HG03280 (cell line): ENCODE measurements around the gene LMO7.
A peak's percentile ranks its signal among the peaks of the same experiment; 100 is the strongest.
"Not testable (repeated sequence)": the region's sequence is repeated elsewhere in the genome, so short reads cannot be mapped to it uniquely, and the experiment has no call there.

ENCODE experiments used
- ATAC-seq: cut with Tn5 transposase; IDR thresholded peaks from one replicate; pipeline ENCODE4 v1.9.1; 2021; ENCODE audit warnings: mild to moderate bottlenecking, moderate library complexity; ENCODE audit not compliant: unreplicated experiment

The LMO7 gene

DNA sequence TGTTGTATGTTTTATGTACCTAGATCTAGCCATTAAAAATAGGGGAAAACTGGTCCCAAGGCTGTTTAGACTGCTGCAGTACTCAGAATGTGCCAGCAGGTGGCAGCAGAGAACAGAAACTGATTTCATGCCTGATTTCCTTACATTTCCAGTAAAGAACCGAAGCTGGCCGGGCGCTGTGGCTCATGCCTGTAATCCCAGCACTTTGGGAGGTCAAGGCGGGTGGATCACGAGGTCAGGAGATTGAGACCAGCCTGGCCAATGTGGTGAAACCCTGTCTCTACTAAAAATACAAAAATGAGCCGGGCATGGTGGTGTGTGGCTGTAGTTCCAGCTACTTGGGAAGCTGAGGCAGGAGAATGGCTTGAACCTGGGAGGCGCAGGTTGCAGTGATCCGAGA, 59.8 kb downstream of the LMO7 start:
- peak; percentile 72 for ATAC-seq

DNA sequence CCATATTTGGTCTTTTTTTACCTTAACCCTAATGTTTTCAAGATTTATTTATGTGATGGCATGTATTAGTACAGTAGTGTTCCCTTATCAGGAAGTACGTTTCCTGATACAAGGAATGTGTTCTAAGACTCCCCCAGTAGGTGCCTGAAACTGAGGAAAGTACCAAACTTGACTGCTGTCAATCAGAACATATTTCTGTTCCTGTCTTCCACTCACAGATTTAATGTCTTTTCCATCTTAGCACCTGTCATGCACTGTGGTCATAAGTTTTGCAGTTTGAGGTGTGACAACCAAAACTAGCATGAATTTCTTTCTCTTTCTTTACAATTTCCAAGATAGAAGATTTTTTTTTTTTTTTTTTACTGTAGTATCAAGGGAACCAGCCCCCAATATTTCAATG, 62.9 kb downstream of the LMO7 start:
- ATAC-seq: no peak

DNA sequence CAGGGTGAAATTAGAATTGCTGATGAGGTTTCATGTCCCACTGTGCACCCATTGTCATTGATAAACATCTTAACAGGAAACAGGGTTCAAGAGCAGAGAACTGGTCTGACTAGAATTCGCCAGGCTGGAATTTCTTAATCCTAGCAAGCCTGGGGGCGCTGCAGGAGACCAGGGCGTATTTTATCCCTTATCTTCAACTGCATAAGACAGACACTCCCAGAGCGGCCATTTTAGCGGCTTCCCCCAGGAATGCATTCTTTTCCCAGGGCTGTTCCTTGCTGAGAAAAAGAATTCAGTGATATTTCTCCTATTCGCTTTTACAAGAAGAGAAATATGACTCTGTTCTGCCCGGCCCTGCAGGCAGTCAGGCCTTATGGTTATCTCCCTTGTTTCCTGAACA, 63.6 kb downstream of the LMO7 start:
- not testable (repeated sequence) for ATAC-seq

DNA sequence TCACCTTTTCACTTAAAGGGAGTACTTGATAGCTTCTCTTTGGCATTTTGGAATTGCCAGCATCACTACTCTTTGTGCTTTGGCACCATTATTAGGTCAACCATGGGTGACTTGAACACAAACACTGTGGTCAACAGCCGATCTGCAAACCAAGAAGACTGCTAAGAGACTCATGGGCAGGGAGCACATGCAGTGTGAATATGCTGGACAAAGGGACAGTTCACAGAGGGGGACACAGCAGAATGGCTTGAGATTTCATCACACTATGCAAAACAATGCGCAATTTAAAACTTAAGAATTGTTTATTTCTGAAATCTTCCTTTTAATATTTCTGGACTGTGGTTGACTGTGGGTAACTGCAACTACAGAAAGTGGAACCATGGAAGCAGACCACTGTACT, 64.4 kb downstream of the LMO7 start:
- no peak for ATAC-seq

DNA sequence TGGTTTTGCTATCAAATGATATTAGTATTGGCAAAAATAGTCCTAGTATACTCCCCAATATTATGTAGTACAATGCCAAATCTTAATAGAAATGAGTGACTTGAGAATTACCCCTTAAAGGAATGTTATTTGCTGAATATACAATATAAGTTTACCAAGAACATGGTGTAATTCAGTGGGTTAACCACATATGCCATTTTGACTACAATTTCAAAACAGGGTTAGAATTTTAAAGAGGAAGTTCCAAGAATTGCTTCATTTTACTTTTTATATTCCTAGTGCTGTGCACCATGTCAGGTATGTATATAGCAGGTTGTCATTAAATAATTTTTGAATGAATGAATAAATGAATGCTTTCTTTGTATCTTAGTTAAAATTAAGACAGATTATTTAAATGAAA, 66.3 kb downstream of the LMO7 start:
- ATAC-seq: no peak

DNA sequence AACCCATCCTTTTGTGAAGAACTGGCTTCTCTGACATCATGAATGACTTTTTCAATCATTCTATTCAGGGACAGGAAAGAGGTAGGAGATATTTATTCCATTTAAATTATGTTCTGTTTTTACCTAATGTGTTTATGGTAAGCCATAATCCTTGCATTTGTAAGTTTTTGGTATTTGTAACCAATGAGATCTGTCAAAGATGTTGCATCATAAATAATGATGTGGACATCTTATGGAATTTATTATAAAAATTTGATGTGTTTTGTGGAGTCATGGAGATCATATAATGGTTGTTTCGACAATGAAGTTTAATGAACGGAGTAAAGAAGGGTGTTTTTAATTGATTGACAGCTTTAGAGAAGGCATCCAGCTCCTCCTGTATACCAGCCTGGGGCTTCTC, 67.6 kb downstream of the LMO7 start:
- ATAC-seq: no peak

DNA sequence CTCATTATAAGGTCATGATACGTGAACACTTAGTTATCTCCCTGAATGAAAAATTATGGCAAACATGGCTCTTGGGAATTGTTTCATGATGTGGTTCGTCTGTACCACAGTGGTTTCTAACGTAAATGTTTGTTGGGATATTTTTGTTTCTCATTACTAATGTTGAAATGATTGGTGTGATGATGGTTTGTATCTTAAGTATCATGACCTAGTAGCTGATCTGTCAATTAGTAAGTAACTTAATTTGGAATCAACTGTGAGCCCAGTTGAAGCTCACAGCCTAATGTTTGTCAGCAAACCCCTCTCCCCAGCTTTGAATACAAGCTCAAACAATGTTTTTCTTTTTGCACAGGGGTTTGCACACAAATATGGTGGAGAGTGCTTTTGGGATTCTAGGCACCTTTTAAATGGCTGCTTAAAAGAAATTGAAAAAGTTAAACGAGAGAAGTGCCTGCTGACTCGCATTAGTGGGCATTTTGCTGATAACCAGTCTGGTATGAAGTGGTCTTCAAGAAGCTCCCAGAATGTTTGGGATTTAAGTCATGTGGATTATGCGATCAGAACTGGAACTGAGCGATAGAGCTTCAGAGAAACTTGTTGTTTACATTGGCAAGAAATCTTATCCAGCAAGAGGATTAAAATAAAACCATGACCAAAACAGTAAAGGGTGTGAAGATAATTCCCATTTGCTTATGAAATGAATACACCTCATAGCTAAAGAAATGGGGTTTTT, 68.2 kb downstream of the LMO7 start:
- ATAC-seq: no peak

DNA sequence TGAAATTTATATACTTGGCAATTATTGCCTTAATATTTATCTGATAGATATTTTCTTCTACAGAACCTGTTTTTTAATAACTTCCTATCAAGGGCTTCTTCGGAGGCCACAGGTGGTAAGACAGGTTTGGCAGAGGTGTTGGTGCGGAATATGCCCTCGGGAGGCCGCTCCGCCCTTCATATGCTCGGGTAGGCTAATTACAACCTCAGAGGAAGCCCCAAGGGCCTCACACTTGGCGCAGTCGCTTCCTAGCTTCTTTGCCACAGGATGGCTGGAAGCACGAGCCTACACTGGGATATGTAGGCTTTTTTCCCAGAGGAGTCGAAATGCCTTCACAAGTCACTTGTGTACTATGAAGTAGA, 68.8 kb downstream of the LMO7 start:
- ATAC-seq: no peak

DNA sequence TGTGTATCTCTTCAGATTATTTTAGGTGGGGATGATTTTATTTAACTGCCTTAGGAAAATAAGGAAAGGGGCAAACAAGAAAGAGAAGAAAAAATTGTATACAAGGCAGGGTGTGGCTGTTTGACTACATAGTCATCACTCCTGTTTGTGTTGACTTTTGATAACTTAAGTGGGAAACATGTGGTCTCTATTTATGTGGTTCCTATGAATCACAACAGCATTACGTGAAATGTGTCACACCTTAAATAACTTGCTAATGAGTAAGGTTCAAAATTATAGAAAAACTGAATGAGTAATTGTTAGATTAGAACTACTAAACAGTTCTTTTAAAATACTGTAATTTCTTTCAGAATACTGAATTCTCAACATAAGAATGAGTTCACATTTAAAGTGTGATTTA, 69.3 kb downstream of the LMO7 start:
- no peak for ATAC-seq

DNA sequence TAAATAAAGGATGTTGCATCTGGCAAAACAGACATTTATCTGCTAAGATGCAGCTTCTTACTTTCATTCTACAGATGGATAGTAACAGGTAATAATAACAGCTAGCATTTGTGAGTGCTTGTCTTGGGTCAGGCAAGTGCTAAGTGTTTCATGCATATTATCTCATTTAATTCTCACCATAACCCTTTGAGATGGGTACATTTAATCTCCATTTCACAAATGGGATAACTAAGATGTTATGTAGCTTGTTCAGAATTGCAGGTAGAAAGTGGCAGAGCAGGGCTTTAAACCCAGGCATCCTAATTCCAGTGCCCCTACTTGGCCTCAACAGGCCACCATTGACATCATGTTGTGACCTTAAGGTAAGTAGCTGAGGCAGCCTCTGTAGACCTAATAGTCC, 69.8 kb downstream of the LMO7 start:
- no peak for ATAC-seq

DNA sequence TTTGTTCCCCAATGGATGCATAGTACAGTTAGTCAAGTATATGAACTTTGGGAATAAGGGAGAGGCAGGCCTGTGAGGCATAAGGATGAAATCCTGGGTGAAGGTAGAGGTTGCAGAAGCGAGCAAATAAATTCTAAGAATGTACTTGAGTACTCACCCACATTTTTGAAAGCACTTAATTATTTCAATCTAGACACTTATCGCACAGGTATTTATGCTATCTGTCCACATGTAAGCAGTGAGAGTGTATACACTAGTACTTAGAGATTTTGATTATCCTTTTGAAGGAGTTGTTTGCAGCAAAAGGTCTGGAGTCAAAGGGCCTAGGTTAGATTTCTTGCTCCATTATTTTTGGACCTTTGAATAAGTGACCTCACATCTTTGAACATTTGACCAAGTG, 77.7 kb downstream of the LMO7 start:
- ATAC-seq: no peak

DNA sequence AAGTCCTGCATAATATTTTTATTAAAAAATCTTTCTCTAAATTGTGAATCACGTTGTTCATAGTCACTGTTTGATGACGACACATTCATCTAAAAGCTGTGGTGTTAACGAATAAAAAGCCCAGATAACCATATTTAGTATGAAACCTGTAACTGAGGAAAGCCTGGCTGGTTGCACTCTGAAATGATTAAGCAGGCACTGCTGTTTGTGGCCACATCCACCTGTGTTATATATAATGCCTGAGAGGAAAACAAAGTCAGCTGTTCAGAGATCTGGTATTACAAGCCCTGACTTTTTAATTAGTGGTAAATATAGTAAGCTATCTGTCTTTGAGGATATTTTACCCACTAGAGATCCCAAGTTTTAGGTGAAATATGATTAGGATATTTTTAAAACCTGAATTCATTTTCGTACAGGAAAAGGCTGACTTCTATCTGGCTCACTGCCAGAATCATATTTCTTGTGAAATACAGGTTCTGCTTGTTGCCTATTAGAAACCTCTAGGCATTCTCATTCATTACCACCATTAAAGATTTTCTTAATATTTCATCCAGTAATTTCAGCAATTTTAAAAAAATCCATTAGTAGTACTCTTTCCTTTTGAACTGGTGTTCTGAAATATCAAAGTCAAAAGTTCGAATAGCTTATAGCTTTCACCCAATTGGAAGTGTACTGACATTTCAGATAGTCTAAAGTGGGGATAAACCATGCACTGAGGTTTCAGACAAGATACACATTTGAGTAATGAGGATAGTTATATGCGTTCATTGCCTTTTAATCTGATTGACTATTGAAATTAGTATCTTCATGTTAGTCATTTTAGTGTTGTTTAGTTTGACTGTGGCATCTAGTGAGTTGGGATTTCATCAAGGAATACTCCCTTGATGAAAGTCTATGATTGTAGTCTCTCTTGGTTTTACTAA, 79.7 kb downstream of the LMO7 start:
- peak; percentile 75 for ATAC-seq

DNA sequence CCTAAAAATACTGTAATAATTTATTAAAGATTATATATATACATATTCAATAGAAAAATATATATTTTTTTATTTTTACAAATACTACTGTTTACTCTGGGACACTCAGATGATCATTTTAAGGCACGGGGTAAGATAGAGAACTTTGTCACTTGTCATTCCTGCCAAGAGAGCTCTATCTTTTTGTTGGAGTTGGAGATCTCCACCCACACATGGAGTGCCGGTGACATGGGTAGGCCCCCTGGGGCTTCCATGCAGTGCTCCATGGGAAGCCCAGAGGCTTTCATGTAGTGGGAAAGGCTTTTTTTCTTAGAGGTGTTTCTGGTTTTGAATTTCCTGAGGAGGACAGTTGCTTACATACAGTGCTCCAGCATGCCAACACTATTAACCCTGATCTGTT, 81.4 kb downstream of the LMO7 start:
- no peak for ATAC-seq

DNA sequence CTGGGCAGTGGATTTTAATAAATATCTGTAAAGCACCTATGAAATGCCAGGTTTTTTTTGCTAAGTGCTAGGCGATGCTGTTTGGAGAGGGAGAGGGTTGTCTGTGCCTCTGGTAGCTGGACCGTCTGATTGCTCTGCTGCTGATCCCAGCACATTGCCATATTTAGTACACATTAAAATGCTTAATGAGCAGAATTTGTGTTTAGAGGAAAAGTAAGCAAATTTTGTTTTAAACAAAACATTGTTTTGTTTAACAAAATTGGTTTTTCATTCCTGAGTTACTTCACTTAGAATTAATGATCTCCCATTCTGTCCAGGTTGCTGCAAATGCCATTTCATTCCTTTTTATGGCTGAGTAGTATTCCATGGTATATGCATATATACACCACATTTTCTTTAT, 85.2 kb downstream of the LMO7 start:
- ATAC-seq: no peak

DNA sequence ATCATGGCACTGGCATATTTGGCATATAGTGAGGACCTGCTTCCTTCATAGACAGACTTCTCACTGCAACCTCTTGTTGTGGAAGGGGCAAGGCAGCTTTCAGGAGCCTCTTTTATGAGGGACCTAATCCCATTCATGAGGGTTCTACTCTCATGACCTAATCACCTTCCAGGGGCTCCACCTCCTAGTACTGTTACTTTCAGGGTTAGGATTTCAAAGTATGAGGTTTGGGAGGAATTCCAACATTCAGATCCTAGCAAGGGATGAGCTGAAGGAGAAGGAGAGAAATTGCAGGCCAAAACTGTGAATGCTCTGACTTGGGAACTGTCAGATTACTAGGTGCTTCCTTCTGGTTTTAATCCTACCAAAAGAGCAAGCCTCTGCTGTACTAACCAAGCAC, 87.8 kb downstream of the LMO7 start:
- no peak for ATAC-seq

DNA sequence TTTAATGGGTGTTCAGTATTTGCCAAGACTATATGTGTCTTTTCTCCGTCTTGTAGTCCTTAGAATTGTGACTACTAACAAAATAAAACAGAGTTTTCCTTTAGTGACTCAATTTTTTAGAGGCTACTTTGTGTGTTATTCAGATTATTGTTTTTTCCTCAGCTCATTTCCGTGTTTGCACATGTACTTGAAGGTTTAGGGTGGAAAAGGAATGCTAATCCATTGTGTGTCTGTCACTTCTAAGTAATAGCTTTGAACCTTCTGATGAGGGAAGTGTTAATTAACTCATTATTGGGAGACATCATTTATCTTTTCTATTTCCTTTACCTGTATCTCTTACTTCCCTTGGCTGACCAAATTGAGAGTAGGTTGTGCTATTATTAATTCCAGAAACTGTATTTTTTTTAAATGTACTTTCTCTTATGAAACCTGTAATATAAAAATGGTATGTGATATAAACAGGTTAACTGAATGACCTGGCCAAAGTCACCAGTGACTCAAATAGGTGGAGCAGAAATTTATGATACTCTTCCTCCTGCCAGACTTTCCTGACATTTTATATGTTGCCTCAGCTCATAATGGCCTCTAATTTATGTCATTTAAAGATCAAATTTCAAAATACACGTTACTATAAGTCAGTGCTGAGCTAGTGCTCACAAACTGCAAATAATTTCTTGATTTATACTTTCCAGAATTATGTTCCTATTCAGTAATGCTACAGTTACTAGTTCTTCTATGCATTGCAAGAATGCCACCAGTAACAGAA, 88.8 kb downstream of the LMO7 start:
- ATAC-seq: no peak

DNA sequence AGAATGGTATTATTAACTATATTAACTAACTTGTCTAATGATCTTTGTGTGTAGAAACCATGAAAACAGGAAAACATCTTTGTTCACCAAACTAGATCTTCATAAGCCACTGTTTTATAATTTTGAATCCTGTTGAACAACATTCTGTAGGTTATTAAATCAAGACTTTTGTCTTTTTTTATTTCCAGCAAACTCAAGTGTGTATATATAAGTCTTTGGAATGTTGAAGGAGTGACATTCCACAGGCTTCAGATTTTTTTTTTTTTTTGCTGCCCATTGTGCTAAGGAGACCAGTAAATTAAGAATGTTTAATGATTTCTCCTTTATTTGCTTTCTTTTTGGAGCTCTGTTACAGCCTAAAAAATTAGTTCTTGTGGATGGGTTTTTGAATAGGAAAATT, 89.6 kb downstream of the LMO7 start:
- no peak for ATAC-seq

DNA sequence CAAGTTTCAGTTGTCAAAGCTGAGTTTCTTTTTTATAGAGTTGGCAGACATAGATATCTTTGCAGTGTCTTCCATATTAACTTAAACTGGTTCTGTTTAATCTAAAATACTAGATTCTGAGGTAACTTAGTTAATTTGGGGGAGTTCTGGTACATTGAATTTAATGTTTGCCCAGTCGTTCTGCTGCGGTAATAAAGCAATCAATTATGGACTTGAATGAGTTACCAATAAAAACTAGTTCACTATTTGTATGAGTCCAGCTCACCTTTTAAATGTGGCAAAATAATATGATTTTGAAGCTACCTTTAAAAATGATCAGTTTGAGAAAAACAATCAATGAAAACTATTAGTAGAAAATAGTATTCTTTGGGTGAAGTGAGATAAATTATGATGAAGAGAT, 90.2 kb downstream of the LMO7 start:
- no peak for ATAC-seq

DNA sequence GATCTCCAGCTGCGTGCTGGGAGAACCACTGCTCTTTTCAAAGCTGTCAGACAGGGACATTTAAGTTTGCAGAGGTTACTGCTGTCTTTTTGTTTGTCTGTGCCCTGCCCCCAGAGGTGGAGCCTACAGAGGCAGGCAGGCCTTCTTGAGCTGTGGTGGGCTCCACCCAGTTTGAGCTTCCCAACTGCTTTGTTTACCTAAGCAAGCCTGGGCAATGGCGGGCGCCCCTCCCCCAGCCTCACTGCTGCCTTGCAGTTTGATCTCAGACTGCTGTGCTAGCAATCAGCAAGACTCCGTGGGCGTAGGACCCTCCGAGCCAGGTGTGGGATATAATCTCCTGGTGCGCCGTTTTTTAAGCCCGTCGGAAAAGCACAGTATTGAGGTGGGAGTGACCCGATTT, 97.0 kb downstream of the LMO7 start:
- not testable (repeated sequence) for ATAC-seq

DNA sequence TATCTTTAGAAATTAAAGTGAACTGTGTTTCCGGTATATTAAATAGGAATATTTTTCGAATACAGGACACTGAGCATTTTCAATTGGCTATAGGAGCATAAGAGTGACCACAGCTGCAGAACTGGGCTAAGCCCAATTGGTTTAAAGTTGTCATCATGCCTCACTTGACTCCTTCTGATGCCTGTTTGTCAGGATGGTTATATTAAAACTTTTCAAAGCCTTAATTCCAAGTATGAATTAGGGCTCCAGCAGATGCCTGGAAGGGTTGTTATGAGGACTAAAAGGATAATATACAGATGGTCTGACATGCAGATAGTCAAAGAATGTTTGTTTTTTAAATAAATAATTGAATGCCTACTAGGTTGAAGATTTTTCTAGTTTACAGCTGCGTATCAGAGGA, 100.0 kb downstream of the LMO7 start:
- no peak for ATAC-seq

DNA sequence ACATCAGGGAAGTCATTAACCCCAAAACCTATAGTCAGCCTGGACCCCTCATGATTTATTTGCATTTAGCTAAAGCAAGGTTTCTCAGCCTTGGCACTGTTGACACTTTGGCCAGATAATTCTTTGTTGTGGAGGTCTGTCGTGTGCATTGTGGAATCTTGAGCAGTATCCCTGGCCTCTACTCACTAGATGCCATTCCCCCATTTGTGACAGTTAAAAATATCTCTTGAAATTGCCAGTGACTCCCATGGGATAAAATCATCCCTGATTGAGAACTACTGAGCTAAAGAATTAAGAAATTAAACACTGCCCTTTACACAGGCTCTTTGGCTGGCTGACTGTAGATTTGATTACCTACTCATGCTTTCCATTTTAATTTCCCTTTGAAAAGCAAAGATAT, 102.7 kb downstream of the LMO7 start:
- no peak for ATAC-seq
